GM12872 (cell line): ENCODE measurements around the gene MEF2D.

Source experiments
- TF ChIP-seq, protein P1 (sequence below): IDR thresholded peaks from 3 replicates; pipeline ENCODE4 v1.5.1; 2011; ENCODE audit warnings: low read depth, mild to moderate bottlenecking, low read length, moderate library complexity; ENCODE audit not compliant: insufficient read depth

The MEF2D gene

GRCh38 chr1:156435545-156436140 is 64.9 kb downstream of the MEF2D start:
- TF ChIP-seq, protein P1, sequence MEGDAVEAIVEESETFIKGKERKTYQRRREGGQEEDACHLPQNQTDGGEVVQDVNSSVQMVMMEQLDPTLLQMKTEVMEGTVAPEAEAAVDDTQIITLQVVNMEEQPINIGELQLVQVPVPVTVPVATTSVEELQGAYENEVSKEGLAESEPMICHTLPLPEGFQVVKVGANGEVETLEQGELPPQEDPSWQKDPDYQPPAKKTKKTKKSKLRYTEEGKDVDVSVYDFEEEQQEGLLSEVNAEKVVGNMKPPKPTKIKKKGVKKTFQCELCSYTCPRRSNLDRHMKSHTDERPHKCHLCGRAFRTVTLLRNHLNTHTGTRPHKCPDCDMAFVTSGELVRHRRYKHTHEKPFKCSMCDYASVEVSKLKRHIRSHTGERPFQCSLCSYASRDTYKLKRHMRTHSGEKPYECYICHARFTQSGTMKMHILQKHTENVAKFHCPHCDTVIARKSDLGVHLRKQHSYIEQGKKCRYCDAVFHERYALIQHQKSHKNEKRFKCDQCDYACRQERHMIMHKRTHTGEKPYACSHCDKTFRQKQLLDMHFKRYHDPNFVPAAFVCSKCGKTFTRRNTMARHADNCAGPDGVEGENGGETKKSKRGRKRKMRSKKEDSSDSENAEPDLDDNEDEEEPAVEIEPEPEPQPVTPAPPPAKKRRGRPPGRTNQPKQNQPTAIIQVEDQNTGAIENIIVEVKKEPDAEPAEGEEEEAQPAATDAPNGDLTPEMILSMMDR = no peak

DNA sequence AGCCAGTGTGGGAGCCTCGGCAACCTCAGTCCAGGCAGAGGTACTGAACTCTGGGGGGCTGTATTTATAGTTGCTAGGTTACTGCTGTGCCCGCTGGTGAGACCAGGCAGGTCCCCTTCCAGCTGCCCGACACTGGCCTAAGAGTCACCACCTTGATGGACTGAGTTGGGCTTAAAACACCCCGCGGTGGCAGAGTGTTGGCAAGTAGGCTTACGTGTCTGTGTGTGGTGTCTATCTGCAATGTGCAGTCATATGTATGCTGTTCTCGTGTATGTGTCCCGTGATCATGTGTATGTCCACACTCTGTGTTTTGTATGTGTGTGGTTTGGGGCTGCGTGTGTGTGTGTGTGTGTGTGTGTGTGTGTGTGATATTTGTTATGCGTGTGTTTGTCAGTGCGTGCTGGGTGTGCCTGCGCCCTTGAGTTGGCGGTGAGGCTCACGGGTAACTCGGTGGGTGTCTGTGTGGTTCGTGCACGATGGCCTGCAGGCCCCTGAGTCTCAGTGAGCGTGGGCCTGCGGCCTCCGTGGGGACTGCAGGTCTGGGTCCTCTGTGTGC is 65.5 kb downstream of the MEF2D start:
- TF ChIP-seq, protein P1 = no peak

DNA sequence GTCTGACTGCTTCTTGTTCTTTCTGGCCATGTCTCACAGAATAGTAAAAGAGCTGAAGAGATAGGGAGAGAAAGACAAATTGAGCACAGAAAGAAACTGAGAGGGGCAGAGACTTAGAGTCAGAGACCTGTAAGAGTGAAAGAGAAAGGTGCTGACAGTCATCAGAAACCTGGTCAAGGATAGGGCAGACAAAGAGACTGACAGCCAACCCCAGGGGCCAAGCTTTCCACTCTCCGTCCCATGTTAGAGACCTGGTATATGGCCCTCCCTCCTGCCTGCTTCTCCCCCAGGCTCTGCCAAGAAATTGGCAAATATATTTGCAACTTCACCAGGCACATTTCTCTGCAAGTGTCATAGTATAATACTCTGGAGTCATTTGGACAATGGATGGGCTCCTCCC is 67.0 kb downstream of the MEF2D start:
- TF ChIP-seq, protein P1 = no peak

DNA sequence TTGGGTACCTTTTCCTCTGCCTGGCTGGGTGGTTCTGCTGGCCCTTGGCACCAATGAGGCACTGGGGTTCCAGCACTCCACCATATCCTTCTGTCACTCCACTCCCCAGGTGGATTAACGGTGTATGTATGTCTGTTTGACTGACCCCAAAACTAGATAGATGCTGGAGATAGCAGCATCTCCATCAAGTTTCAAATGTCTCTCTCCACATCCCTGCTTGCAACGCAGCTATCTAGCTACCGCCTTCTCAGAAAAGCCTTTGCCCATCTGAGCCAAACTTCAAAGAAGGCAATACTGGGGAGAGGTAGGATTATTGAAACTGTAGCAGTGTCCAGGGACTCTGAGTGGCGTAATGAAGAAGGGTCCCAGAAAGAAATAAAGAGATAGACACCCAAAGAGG is 67.5 kb downstream of the MEF2D start:
- TF ChIP-seq, protein P1 = no peak

- TF ChIP-seq, protein P1 = no peak
Observed at GRCh38 chr1:156432669-156433018, 67.9 kb downstream of the MEF2D start.

DNA sequence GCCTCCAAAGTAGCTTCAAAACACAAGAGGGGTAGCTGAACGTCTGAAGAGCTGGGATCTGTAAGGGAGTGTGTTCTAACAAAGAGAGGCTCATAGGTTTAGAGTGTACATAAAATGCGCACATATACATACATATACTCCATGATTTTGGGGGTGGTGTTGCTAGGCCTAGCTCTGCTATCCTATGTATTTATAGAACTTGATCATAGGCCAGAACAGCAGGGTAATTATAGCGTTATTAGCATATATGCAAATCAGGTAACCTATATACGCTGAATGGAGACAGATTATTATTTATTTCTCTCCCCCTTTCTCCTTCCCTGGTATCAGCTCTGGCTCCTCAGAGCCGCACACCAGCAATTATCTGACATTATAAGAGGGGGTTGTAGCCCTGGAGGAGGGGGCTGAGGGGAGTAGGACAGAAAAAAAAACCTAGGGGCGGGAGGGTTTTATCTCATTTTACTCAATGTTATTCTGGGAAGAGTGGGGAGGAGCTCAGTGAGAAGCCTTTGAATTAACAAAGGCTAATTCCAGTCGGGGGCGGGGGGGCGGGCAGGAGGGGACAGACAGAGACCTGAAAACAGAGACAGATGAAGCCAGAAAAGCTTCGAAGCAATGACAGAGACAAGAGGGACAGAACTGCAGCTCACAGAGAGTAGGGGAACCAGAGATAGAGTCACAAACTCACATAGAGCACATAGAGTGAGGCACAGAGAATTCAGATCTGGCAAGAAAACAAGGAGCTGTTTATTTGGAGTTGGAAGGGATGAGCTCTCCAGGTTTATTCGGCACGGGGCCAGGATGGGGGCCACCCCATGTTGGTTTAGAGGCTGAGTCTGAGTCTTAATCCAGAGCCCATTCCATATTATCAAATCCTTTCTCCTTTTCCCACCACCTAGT is 68.6 kb downstream of the MEF2D start:
- TF ChIP-seq, protein P1 = no peak

GRCh38 chr1:156431366-156431765 is 69.2 kb downstream of the MEF2D start:
- TF ChIP-seq, protein P1 = no peak
